ENCODE measurements around the gene ZNF423. TPM values are rescaled to one million over a fixed set of nuclear protein-coding genes. Genes with fewer than 3 reads are reported as not detected.

Gene ZNF423
- total RNA-seq, 3 donors from 2014 or later = 0.03 TPM; not detected in 2

DNA sequence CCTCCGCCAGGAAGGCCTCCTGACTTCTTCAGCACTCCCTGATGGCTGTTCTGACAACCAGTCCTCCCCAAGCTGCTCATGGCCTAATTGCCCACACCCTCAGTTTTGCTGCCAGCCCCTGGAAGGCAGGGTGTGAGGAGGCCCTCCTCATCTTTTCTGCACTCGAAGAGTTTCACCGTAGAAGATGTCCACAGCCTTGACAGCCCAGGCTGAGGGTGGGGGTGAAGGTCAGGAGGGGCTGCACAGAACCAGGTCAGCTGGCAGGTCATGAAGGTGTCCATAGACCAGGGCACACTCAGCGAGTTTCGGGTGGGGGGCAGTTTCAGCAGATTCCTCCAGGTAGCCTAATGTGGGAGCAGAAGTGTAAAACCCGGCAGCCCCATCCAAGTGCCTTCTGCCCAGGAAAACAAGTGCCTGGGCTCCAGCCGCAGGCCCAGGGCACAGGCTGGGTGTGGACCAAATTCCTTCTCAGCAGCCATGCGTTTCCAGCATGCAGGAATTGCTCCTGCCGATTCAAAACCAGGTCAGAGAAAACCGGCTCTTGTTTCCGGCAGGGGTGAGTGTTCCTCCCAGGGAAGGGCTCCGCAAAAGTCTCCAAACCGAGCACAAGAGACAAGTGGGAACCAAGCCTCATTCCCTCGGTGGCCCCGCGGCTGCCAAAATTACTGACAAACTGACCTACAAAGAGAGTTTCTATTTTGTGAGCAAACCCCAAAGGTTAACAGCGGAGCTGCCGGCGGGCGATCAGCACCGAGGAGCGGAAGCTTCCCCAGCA lies 253.5 kb downstream of the ZNF423 start:
- Mint-ChIP-seq H3K4me1 (ENCODE audit: low read depth) (no peaks in the 10 kb centered on the region), H3K9me3 (no peaks in the 10 kb centered on the region), H3K36me3 (ENCODE audit: insufficient read depth) (no peaks in the 10 kb centered on the region), H3K27me3 (ENCODE audit: low read depth) (peaks cover 19% of the 10 kb centered on the region), H3K4me3 (no peak overlapping the region)
- ATAC-seq = no peak
- no peak for DNase-seq

DNA sequence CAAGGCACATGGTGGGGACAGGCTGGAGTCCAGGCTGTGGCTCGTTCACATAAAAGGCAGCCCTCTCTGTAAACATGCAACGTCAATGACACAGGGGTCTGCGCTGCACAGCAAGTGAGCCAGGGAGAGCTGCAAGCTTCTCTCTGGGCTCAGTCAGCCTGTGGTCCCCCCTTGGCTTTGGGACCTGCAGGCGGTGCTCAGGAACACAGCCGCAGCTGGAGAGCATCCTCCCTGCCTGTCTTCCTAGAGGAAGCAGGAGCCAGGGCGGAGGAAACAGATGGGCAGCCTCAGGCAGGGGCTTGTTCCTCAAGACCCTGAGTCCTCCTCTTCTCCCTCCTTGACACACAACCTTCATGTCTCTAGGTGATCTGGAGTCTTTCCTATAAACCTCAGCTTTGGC lies 254.3 kb downstream of the ZNF423 start:
- no peak overlapping the region for H3K4me3 Mint-ChIP-seq
- ATAC-seq (no peak), DNase-seq (no peak)
- peaks cover 15% of the 10 kb centered on the region for H3K27me3 Mint-ChIP-seq (ENCODE audit: low read depth)
- no peaks in the 10 kb centered on the region for H3K4me1 Mint-ChIP-seq (ENCODE audit: low read depth)
- no peaks in the 10 kb centered on the region for H3K36me3 Mint-ChIP-seq (ENCODE audit: insufficient read depth)
- H3K9me3 Mint-ChIP-seq = no peaks in the 10 kb centered on the region

DNA sequence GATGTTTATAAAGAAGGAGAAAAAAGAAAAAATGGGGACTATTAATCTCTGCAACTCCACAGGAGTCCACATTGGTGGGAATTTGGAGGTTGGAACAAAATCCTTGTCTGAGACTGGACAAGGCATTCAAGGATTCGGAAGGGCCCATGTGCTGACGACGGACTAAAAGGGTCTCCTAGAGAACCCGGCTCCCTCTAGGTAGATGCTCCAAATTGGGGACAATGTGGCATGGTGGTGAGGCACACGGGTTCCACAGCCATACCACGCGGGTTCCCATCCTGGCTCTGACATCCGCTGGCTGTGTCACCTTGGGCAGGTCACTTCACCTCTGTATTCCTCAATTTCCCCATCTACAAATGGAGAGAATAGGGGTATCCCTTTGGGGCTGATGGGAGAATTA lies 254.9 kb downstream of the ZNF423 start:
- ATAC-seq (no peak), DNase-seq (no peak)
- H3K9me3 Mint-ChIP-seq = no peaks in the 10 kb centered on the region
- no peaks in the 10 kb centered on the region for H3K36me3 Mint-ChIP-seq (ENCODE audit: insufficient read depth)
- no peak overlapping the region for H3K4me3 Mint-ChIP-seq
- H3K27me3 Mint-ChIP-seq (ENCODE audit: low read depth) = peaks cover 13% of the 10 kb centered on the region
- H3K4me1 Mint-ChIP-seq (ENCODE audit: low read depth) = no peaks in the 10 kb centered on the region

DNA sequence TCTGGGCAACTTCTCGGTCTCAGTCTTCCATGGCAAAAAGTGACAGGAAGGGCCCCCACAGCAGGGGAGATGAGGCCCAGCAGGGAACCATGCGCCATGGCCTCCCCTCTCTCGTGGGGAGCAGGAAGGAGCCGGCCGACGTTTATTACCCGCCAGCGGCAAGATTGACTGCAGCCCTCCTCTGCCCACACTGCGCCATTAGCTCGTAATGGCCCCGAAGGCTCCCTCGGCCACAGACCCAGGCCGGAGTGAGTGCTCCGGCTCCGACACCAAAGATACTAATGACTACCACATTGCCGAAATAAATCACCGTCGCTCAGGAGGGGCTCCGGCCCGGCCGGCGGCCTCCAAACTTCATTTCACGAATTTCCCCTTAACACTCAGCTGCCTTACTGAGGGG lies 255.4 kb downstream of the ZNF423 start:
- no peak overlapping the region for H3K4me3 Mint-ChIP-seq

DNA sequence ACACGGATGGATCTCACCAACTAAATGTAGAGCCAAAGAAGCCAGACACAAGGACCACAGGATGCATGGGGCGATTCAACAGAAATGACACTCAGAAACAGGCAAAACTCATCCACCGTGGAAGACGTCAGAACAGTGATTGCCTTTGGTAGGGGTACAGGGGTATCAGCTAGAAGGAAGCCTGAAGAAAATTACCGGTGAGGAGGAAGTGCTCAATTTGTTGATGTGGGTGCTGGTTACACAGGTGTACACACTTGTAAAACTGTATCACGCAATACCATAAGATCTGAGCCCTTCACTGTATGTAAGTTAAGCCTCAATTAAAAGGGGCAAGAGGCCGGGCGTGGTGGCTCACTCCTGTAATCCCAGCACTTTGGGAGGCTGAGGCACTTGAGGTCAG lies 256.2 kb downstream of the ZNF423 start:
- Mint-ChIP-seq H3K27me3 (ENCODE audit: low read depth) (peaks cover 5% of the 10 kb centered on the region), H3K36me3 (ENCODE audit: insufficient read depth) (no peaks in the 10 kb centered on the region), H3K4me1 (ENCODE audit: low read depth) (no peaks in the 10 kb centered on the region), H3K4me3 (no peak overlapping the region), H3K9me3 (no peaks in the 10 kb centered on the region)
- ATAC-seq (no peak), DNase-seq (no peak)

More for the DNA sequence above, 255.4 kb downstream of the ZNF423 start:
- ATAC-seq = no peak
- H3K9me3 Mint-ChIP-seq = no peaks in the 10 kb centered on the region
- no peaks in the 10 kb centered on the region for H3K36me3 Mint-ChIP-seq (ENCODE audit: insufficient read depth)
- no peak for DNase-seq
- H3K4me1 Mint-ChIP-seq (ENCODE audit: low read depth) = no peaks in the 10 kb centered on the region
- peaks cover 8% of the 10 kb centered on the region for H3K27me3 Mint-ChIP-seq (ENCODE audit: low read depth)

DNA sequence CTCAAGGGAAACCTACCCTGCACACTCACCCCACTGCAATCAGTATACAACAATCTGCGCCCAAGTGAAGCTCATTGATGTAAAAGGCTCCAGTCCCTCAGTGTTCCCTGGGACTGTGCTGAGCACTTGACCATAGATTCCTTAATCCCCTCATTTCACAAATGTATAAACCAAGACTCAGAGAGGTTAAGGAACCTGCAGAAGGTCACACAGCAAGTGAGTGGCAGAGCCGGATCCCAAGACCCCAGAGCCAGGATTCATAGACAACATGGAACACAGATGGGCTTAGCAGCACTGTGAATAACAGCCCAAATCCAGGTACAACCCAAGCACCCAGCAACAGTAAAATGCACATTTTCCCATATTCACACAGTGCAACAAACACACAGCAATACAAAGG lies 256.6 kb downstream of the ZNF423 start:
- Mint-ChIP-seq H3K27me3 (ENCODE audit: low read depth) (peaks cover 8% of the 10 kb centered on the region), H3K4me1 (ENCODE audit: low read depth) (no peaks in the 10 kb centered on the region), H3K9me3 (no peaks in the 10 kb centered on the region), H3K4me3 (no peak overlapping the region), H3K36me3 (ENCODE audit: insufficient read depth) (no peaks in the 10 kb centered on the region)
- DNase-seq = no peak
- no peak for ATAC-seq

DNA sequence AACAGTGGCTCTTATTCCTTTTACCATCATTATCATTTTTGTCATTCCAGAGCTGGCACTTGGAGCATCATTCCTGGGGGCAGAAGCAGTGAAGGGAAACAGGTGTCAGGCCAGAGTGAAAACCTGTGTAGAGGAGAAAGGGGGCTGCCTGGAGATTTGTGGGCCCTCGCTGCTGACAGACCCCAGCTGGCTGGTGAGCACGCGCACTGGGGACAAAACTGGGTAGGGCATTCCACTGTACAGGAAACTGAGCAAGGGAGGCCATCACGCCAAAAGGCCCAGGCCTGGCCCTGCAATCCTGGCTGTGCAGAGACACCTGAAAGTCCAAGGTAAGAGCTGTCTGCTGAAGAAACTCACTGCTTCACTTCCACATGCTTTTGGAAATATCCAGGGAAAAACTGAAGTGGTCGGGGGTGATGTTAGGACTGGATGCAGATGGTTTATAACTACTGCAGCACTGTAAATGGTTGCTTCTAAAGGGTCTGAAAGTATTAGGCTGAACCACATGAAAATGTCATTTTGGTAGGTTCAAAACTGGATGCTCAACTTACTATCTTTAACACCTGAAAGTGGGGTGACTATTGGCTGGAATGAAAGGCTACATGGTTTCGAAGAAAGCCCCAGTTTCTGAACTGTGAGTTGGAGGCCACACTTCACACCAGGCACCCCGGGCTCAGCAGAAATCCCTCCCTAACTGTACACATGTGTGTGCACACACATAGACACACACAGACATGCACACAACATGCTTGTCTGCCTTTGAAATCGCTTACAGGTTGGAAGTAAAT lies 257.3 kb downstream of the ZNF423 start:
- DNase-seq (no peak), ATAC-seq (no peak)
- no peaks in the 10 kb centered on the region for H3K36me3 Mint-ChIP-seq (ENCODE audit: insufficient read depth)
- no peaks in the 10 kb centered on the region for H3K4me1 Mint-ChIP-seq (ENCODE audit: low read depth)
- H3K27me3 Mint-ChIP-seq (ENCODE audit: low read depth) = peaks cover 8% of the 10 kb centered on the region
- no peaks in the 10 kb centered on the region for H3K9me3 Mint-ChIP-seq
- H3K4me3 Mint-ChIP-seq = no peak overlapping the region

DNA sequence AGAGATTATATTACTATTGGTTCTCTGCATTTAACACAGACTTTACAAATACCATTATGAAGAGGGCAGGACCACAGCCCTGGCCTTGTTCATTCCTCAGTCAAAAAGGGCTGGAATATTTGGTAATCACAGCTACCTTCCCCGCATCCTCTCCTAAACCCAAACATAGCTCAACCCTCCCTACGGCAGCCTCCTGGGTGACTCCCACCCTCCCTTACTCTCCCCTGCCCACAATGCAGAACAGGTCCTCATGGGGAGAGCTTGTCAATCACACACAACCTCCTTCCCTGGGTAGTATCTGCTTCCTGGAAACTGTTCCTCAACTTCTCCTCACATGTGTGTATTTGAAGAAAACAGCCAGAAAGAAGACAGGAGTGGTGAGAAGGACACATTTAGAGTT lies 258.1 kb downstream of the ZNF423 start:
- Mint-ChIP-seq H3K27me3 (ENCODE audit: low read depth) (peaks cover 8% of the 10 kb centered on the region), H3K4me3 (no peak overlapping the region), H3K9me3 (no peaks in the 10 kb centered on the region), H3K36me3 (ENCODE audit: insufficient read depth) (no peaks in the 10 kb centered on the region), H3K4me1 (ENCODE audit: low read depth) (no peaks in the 10 kb centered on the region)
- ATAC-seq (no peak), DNase-seq (no peak)

DNA sequence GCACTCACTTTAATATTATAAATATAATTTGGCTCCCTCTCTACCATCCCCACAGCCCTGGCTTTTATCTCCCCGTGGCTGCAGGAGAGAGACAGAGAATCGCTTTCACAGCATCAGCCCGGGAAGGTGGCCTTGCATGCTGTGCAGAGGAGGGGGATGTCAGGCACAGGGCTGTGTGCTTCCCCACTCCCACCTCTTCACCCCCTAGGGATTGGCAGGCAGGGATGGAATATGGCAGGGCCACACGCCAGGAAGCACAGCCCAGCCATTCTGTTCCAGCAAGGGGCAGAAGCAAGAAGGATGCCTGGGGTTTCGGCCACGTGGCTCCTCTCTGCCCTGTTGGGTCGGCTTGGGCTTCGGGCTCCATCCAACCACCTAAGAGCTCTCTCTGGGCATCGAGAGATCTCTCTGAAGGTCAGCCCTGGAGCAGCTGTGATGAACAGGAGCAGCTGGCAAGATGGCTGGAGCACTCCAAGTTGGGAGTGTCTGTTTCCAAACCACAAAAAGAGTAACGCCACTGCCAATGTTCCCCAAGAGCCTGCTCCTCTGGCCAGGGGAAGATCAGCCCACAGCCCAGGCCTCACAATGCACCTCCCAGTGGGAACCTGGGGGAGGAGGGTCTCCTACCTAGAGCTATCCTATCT lies 259.1 kb downstream of the ZNF423 start:
- no peaks in the 10 kb centered on the region for H3K4me1 Mint-ChIP-seq (ENCODE audit: low read depth)
- DNase-seq (no peak), ATAC-seq (no peak)
- H3K36me3 Mint-ChIP-seq (ENCODE audit: insufficient read depth) = no peaks in the 10 kb centered on the region
- no peak overlapping the region for H3K4me3 Mint-ChIP-seq
- no peaks in the 10 kb centered on the region for H3K9me3 Mint-ChIP-seq
- H3K27me3 Mint-ChIP-seq (ENCODE audit: low read depth) = peaks cover 8% of the 10 kb centered on the region

DNA sequence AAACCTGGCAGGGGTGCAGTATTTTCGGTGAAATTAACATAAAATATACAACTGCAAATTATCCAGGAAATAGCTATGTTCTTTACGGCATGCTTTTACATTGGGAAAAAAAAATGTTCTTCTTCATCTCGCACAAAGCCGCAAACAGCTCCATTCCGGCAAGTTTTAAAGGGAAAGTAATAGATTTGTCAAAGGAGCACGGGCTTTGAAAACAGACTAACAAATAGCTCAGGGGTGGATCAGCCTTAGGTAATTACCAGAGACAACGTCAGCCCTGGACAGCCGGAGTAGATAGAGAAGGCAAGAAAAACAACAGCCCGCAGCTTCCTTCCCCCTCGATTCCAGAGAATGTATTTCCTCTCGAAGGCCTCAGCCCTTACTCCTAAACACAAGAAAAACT lies 259.8 kb downstream of the ZNF423 start:
- no peaks in the 10 kb centered on the region for H3K4me1 Mint-ChIP-seq (ENCODE audit: low read depth)
- H3K36me3 Mint-ChIP-seq (ENCODE audit: insufficient read depth) = no peaks in the 10 kb centered on the region
- H3K27me3 Mint-ChIP-seq (ENCODE audit: low read depth) = peaks cover 8% of the 10 kb centered on the region
- no peaks in the 10 kb centered on the region for H3K9me3 Mint-ChIP-seq
- H3K4me3 Mint-ChIP-seq = no peak overlapping the region
- no peak for DNase-seq
- no peak for ATAC-seq

DNA sequence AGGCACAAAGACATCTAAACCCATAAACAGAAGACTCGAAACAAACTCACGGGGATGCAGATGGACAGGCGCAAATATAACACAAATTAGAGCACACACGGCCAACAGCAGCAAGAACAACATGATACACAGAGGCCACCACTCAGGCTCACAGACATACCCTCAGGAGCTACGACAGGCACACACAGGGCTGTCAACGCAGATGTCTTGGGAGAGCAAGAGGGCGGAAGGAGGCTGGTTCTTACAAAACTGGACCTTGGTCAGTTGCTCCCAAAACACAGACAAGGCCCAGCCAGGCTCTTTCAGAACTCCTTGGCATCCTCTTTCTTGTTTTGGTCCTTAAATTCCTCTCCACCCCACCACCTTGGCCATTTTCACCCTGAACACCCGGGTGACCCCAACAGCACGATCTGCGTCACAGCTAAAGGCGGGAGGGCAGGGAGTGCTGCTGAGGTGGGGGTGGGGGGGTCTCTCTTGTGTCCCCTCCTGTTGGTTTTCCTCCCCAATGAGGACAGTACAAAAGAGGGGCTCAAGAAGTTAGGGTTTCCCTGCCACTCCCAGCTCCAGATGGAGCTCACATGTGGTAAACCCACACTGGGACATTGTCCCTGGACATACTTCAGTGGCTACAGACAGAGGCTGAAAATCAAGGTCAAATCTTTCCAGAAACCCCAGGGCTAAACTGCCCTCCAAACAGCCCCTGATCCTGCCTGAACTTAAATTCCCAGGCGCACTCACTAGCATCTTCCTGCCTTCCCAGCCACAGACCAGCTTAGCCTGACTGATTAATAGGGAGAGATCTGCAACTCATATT lies 261.0 kb downstream of the ZNF423 start:
- no peak for ATAC-seq
- H3K4me3 Mint-ChIP-seq = no peak overlapping the region
- H3K4me1 Mint-ChIP-seq (ENCODE audit: low read depth) = no peaks in the 10 kb centered on the region
- no peaks in the 10 kb centered on the region for H3K9me3 Mint-ChIP-seq
- H3K27me3 Mint-ChIP-seq (ENCODE audit: low read depth) = peaks cover 8% of the 10 kb centered on the region
- no peaks in the 10 kb centered on the region for H3K36me3 Mint-ChIP-seq (ENCODE audit: insufficient read depth)
- no peak for DNase-seq

DNA sequence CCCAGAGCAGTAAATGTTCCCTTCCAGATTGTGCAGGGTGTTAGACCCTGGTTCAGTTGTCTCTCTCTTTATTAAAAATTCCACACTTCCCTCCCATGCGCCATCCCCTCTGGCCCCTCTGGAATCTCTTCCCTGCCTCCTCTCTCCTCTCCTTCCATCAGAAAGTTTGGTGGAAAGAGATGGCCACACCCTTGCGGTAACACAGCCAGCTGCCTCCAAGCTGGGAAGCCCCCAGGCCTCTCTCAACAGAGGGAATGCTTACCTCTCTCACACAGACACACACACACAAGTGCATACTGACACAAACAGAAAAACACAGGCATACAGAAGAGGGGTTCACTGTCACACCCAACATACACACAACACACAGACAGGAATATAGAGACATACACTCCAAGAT lies 261.8 kb downstream of the ZNF423 start:
- Mint-ChIP-seq H3K9me3 (no peaks in the 10 kb centered on the region), H3K4me3 (no peak overlapping the region), H3K27me3 (ENCODE audit: low read depth) (peaks cover 8% of the 10 kb centered on the region), H3K36me3 (ENCODE audit: insufficient read depth) (no peaks in the 10 kb centered on the region), H3K4me1 (ENCODE audit: low read depth) (no peaks in the 10 kb centered on the region)
- ATAC-seq (no peak), DNase-seq (no peak)

DNA sequence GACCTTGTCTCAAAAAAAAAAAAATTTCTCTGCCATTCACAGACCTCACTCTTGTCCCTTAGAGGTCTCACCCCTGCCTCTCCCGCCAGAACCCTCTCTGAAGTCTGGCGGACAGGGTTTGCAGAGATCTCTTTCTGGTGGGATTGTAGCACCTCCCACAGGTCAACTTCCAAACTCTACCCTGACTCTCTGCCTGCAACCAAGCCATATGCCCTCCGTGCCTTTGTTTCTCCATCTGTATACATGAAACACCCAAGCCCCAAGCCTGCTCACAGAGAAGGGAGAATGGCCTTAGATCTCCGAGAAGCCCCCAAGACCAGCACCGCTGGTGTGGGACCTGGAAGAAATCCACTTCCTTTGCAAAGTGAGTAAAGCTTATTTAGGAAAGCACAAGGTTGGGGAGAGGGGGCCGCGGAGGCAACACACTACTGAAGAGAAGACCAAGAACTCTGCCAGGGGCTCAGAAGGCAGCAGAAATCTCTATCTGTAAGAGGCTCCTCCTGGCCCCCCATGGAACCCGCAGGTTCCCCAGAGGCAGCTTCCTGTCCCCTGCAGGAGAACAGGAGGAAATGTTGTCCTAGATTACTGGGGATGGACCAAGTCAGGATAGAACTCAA lies 262.4 kb downstream of the ZNF423 start:
- ATAC-seq (no peak), DNase-seq (no peak)
- Mint-ChIP-seq H3K4me3 (no peak overlapping the region), H3K36me3 (ENCODE audit: insufficient read depth) (no peaks in the 10 kb centered on the region), H3K4me1 (ENCODE audit: low read depth) (no peaks in the 10 kb centered on the region), H3K9me3 (no peaks in the 10 kb centered on the region), H3K27me3 (ENCODE audit: low read depth) (peaks cover 8% of the 10 kb centered on the region)
